ENCODE measurements around the gene KIAA0753.

DNA sequence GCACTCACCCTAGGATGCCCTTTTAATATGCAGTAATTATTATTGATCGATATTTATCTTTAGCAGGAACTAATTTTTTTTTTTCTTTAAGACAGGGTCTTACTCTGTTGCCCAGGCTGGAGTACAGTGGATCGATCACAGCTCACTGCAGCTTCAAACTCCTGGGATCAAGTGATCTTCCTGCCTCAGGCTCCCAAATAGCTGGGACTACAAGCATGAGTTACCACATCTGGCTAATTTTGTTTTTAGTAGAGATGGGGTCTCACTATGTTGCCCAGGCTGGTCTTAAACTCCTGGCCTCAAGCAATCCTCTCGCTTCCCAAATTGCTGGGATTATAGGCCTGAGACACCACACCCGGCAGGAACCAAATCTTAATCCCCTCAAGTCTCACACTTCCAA lies 29.3 kb downstream of the KIAA0753 start:
- TF ChIP-seq EP300 (IDR thresholded peaks at IDR 0.05; ENCODE audit: low read length) (no peak), SMARCC2 (IDR thresholded peaks at IDR 0.05; ENCODE audit: low read depth) (no peak), SIX5 (IDR thresholded peaks at IDR 0.05; ENCODE audit: borderline replicate concordance in 1 of 2, insufficient read depth in 1 of 2, low read depth in 1 of 2, low read length in 2 of 2) (no peak), ZNF707 (CRISPR knock-in tag; conservative IDR thresholded peaks at IDR 0.05) (no peak), HDAC6 (IDR thresholded peaks at IDR 0.05; ENCODE audit: low read depth, low read length) (no peak), MAZ (CRISPR knock-in tag; conservative IDR thresholded peaks at IDR 0.05 in 1 of 2, IDR thresholded peaks at IDR 0.05 in 1 of 2) (no peak), ZNF23 (CRISPR knock-in tag; IDR thresholded peaks at IDR 0.05) (no peak), BRCA1 (IDR thresholded peaks at IDR 0.05) (no peak), BRCA1 (CRISPR knock-in tag; IDR thresholded peaks at IDR 0.05) (no peak), POLR2AphosphoS2 (IDR thresholded peaks at IDR 0.05; ENCODE audit: low read length) (no peak), NRF1 (conservative IDR thresholded peaks at IDR 0.05 in 1 of 2, IDR thresholded peaks at IDR 0.05 in 1 of 2) (no peak)
- TF ChIP-seq, protein P1, sequence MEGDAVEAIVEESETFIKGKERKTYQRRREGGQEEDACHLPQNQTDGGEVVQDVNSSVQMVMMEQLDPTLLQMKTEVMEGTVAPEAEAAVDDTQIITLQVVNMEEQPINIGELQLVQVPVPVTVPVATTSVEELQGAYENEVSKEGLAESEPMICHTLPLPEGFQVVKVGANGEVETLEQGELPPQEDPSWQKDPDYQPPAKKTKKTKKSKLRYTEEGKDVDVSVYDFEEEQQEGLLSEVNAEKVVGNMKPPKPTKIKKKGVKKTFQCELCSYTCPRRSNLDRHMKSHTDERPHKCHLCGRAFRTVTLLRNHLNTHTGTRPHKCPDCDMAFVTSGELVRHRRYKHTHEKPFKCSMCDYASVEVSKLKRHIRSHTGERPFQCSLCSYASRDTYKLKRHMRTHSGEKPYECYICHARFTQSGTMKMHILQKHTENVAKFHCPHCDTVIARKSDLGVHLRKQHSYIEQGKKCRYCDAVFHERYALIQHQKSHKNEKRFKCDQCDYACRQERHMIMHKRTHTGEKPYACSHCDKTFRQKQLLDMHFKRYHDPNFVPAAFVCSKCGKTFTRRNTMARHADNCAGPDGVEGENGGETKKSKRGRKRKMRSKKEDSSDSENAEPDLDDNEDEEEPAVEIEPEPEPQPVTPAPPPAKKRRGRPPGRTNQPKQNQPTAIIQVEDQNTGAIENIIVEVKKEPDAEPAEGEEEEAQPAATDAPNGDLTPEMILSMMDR (IDR thresholded peaks at IDR 0.05 in 2 of 3, conservative IDR thresholded peaks at IDR 0.05 in 1 of 3; ENCODE audit: insufficient read depth in 2 of 3, low read depth in 1 of 3, low read length in 3 of 3) = no peak

Measured in K562 (cell line).